NAMALWA (cell line): ENCODE data around the gene COPZ1.
"Not testable (repeated sequence)": the region's sequence is repeated elsewhere in the genome, so short reads cannot be mapped to it uniquely, and the experiment has no call there.

Experiments used
- DNase-seq: peaks from one replicate; pipeline ENCODE4 v3.0.0-alpha.2; 2015; ENCODE audit warnings: low spot score

The COPZ1 gene, protein sequence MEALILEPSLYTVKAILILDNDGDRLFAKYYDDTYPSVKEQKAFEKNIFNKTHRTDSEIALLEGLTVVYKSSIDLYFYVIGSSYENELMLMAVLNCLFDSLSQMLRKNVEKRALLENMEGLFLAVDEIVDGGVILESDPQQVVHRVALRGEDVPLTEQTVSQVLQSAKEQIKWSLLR

DNA sequence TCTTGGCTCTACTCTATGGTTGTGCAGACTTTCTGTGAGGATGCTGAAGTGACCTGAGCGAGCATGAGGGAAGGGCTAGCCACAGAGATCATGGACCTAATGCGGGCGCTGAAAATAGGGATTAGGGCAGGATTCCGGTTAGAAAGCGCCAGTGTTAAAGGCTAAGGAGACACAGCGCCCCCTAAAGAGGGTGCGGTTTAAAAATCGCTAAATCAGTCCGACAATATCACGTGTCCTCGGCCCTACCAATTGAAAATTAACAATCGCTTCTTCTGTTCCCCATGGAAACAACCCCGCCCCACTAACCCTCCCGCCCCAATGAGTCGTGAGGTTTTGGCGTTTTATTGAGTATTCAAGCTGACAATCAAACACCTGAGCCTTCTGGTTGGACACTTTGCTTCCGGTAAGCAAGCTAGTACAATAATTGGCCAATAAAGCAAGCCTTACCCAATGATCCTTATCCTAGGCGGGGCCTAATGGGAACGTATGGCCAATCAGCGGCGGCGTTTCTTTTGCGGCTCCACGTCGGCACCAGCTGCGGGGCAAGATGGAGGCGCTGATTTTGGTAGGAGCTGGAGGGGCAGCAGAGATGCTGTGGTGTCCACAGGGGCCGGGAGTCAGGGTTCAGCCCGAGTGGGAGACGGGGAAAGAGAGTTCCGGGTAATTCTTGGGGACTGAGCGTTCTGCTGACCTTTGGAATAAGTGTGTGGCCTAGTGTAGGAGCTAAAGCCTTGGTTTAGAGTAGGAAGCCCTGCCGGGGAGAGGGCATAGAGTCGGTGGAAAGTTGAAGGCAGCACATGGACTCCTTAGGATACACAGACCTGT is at the start of gene COPZ1:
Gene COPZ1, plus strand, starts transcription at position 515 of the 825 bp plus-strand sequence. Its CDS starts 33 bp downstream, at position 548.
- DNase-seq, result peak; percentile 100

DNA sequence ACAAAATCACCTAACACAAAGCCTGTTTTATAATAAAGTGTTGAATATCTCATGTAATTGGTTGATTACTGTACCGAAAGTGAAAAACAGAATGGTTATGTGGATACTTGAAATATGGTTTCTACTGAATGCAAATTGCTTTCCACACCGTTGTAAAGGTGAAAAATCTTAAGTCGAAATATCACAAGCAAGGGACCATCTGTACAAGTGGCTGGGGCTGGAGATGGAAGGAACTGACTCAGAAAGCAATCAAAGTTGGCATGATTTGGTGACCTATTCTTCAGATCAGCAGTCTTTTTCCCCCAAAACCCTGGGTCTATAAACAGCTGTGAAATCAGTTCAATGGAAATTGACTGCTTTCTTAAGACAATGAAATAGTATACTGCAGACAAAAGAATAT is 48.6 kb upstream of the COPZ1 start:
- DNase-seq, result no peak

DNA sequence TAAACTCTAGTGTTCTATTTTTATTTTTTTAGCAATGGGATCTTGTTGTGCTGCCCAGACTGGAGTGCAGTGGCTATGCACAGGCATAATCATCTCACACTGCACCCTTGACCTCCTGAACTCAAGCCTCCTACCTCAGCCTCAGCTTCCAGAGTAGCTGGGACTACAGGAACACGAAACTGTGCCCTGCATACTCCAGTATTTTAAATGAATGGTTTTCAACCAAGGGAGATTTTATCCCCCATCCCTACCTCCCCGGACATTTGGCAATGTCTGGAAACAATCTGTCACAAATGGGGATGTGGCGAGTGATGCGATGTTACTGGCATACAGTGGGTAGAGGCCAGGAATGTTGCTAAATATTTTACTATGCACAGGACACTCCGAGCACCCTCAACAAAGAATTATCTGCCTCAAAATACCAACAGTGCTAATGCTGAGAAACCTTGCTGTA is 47.1 kb upstream of the COPZ1 start:
- DNase-seq, result no peak

DNA sequence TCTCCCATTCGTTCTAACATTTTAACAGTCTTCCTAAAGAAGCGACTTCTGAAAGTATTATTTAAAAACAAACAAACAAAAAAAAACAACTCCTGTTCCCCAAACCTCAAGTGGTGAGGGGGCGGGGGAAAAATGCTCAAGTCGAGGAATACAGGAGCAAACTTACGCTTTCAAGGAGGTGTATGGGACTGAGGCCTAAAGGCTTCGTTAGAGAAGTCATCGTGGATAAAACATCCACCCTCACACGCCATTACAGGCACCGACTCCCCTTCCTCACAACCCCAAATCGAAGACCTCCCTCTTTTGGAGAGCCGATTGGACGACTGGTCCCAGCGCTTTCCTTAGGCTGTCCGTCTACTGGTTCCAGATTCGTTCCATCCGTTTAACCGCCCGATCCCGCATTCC is 45.7 kb upstream of the COPZ1 start:
- no peak for DNase-seq

DNA sequence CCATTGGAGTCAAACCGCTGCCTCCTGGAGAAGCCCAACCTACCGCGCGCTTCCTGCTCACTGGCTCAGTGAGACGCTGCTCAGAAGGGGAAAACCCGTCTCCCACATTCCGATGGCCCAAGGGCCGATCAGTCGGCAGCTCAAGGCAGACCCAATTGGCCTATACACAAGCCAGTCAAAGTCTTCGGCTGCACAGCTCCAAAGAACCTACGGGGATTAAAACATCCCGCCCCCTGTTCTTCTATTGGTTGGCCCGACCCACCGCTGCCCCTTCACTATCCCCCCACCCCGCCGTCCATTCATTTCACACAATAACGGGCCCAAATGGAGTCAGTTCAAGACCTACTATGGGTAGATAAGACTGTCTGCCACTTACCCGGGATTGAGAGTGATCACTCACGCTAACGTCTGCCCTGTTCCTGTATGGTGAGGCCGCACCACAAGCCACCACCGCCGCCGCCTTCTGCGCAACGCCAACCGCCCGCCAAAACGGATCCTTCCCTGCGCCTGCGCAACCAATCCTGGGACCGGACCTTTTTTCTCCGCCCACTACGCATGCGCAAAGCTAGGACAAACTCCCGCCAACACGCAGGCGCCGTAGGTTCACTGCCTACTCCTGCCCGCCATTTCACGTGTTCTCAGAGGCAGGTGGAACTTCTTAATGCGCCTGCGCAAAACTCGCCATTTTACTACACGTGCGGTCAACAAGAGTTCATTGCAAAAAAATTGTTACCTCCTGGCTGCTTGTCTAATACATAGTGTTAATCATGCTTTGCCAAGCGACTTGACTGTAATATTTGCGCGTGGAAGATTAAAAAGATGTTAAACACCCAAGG is 45.1 kb upstream of the COPZ1 start, which contains the start of gene CBX5:
Gene CBX5, minus strand, starts transcription at position 491 of the 836 bp plus-strand sequence. CDS start 22,472 bp downstream, outside the sequence.
- DNase-seq, result peak; percentile 99

DNA sequence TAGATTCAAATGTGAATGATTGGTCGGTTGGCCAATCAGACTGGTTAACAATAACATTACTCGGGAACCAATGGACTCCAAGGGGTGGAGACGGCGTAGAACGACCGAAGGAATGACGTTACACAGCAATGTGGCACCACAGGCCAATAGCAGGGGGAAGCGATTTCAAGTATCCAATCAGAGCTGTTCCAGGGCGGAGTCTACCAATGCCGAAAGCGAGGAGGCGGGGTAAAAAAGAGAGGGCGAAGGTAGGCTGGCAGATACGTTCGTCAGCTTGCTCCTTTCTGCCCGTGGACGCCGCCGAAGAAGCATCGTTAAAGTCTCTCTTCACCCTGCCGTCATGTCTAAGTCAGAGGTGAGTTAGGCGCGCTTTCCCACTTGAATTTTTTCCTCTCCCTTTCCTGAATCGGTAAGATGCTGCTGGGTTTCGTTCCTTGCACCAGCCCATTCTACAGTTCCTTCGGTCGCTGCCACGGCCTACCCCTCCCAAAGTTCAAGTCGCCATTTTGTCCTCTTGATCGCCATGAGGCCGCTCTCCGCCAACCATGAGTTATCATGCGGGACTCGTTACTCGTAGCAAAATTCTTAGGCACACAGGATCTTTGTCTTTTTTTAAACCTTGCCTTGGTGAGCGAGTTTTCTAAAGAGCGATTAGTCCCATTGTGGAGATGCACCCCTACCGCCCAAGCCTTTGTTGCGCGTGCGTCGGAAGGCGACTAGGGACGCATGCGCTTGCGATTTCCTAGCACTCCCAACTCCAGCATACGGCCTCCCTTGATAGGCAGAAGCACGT is 44.3 kb upstream of the COPZ1 start, which contains the start of gene HNRNPA1:
Gene HNRNPA1, plus strand, starts transcription at position 259 of the 793 bp plus-strand sequence. Its CDS starts 82 bp downstream, at position 341.
- DNase-seq, result peak; percentile 100

DNA sequence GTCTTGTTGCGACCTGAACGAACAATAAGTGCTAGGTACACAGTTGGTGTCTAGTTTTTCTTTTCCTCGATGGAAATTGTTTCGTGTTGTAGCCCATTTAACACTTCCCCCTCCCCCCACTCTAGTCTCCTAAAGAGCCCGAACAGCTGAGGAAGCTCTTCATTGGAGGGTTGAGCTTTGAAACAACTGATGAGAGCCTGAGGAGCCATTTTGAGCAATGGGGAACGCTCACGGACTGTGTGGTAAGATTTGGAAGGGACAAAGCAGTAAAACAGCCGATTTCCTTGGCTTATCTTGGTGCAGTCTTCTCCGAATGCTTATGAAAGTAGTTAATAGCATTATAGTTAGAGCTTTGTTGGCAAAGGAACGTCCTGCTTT is 43.7 kb upstream of the COPZ1 start:
- peak; percentile 41 for DNase-seq

DNA sequence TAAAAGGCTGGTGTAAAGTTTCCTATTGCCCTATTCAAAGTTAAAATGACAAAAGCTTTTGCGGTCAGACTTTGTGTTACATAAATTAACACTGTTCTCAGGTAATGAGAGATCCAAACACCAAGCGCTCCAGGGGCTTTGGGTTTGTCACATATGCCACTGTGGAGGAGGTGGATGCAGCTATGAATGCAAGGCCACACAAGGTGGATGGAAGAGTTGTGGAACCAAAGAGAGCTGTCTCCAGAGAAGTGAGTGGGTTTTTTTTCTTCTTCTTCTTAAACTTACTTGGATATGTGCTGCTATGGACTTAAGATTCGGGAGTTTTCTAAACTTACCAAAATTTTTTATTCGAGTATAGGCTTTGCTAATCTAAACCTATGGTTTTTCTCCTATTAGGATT is 43.2 kb upstream of the COPZ1 start:
- DNase-seq, result not testable (repeated sequence)

DNA sequence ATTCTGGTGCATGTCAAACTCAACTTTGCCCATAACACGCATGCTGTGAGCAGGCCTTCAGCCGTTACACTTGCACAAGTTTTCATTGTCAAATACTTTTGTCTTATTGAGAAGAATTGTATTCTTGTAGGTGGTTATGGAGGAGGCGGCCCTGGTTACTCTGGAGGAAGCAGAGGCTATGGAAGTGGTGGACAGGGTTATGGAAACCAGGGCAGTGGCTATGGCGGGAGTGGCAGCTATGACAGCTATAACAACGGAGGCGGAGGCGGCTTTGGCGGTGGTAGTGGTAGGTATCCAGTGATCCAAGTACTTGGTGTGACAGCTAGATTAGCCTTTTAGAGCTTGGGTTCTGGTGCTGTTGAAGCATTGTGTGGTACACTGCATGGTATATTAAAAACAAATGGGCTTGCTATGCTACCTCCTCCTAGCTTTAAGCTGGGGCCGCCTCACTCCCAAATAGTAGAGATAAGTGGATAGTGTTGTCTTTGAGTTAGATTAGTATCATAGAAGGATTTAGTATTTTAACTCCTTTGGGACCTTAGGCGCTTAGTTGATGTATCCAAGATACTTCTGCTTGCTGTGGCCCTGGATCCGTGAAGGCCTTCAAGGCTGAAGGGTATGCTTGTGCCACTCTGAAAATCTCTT is 41.9 kb upstream of the COPZ1 start:
- DNase-seq, result peak; percentile 34

DNA sequence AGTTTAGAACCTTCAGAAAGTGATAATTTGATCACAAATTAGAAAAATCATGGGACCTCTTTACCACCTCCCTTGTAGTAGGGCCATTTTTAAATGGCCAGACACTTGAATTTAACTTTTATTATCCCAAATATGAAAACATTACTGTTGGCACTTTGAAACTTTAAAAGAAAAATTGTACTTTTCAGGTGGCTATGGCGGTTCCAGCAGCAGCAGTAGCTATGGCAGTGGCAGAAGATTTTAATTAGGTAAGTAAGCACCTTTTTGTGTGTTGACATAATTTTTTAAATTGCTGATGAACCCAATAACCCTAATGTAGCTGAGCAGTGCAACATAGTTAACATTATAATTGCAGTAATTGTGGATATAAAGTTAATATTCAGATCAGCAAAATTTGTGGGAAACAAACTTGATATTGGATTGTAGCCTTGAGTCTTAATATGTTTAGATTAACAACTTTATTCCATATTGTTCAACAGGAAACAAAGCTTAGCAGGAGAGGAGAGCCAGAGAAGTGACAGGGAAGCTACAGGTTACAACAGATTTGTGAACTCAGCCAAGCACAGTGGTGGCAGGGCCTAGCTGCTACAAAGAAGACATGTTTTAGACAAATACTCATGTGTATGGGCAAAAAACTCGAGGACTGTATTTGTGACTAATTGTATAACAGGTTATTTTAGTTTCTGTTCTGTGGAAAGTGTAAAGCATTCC is 40.7 kb upstream of the COPZ1 start:
- DNase-seq, result not testable (repeated sequence)

DNA sequence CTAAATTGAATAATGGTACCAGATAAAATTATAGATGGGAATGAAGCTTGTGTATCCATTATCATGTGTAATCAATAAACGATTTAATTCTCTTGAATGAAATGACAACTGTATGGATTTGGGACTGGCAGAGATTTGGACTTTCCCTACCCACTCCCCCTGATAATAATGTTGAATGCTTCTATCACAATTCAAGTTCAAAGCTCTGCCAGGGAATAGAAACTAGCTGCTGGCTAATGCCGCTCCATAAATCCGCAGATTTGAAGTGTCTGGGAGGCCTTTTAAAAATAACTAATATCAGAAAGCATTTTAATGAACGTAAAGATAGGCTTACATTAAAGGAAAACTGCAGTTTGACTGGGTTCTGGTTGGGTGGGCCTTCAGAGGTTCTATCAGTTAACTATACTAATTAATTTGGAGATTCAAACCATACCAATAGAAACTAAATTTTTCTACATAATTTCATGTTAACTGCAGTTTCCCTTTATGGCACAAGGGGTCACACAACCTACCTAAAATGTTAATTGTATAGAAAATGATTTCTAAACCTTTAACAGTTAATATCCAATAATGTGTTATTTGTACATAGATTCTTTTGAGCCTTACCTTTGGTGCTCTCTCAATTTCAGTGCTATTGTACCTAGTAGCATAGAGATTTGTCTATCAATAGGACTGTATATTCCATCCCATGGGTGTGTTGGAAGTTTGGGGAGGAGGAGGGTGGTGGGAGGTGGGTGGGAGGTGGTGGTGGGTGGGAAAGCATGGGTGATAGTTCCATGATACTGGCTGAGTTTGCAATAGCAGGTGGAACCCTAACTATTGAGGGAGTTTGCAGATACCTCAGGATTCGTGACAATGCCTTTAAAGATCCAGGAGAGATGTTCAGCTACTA is 39.5 kb upstream of the COPZ1 start:
- DNase-seq, result peak; percentile 60

DNA sequence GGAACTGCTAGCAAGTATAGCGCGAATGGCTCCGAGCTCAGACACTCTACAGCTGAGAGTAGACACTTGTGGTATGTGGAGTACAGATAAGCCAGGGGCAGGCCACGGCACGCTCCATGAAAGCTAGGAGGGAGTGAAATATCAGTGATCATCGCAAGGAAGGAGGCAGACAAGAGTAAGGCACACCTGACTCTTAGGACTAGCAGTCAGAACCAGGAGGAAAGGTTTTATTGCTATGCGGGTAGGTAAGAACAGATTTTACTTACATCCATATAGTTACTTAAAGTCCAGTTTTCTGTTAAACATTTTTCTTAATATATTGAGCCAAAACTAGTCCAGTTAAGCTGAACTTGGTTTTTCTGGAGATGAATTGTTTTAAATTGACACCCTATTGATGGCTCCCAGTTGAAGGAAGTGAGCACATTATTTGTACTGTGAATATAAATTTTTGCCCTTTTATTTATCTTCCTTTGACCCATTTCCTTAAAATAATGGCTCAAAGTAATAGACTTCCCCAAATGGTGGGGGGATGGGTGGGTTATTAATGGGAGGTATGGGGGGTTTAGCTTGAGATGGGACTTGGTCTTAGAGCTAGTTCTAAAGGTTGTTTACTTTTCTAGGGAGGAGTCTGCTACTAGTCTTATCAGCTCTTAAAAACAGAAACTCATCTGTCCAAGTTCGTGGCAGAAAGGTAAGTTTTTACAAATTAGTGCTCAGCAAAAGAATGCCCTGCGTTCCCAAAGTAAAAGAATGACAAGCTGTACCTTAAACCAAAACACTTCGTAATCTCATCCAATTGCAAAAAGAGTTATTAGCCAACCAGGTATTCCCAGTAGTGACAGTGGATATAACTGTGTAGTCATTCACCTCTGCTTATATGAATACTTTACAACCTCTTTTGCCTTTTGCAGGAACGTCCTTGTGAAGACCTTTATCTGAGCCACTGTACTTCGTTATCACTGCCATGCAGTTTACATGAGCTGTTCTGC is 38.6 kb upstream of the COPZ1 start:
- DNase-seq, result peak; percentile 62

DNA sequence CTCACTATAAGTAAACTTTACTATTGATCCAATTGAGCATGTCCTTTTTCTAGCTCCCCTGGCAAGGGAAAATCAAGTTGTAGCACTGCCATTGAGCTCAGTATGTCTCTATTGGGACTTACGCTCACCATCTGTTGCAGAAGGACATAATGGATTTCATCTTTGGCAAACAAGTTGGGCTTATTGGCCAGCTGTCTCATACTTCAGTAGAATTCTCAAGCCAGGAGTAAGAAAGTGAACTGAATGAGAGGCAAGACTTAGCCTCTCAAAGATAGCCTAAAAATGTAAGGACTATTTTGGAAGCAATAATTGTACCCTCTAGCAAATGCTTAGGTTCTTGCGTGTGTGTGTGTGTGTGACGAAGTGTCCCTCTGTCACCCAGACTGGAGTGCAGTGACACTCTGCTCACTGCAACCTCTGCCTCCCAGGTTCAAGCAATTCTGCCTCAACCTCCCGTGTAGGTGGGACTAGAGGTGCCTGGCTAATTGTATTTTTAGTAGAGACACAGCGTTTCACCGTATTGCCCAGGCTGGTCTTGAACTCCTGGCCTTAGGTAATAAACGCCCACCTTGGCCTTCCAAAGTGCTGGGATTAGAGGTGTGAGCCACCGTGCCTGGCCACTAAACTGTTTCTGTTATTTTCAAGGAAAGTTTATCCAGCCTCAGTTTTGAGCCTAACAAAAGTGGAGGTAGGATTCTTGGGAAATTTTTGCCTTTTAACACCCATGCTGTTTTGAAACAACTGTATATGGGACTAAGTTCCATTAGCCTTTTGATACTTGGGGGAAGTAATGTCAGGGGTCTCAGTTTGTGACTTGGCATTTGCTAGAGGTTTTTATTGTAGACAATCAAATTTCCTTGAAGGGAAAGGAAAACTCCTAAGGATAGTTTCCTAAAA is 37.4 kb upstream of the COPZ1 start:
- peak; percentile 72 for DNase-seq

DNA sequence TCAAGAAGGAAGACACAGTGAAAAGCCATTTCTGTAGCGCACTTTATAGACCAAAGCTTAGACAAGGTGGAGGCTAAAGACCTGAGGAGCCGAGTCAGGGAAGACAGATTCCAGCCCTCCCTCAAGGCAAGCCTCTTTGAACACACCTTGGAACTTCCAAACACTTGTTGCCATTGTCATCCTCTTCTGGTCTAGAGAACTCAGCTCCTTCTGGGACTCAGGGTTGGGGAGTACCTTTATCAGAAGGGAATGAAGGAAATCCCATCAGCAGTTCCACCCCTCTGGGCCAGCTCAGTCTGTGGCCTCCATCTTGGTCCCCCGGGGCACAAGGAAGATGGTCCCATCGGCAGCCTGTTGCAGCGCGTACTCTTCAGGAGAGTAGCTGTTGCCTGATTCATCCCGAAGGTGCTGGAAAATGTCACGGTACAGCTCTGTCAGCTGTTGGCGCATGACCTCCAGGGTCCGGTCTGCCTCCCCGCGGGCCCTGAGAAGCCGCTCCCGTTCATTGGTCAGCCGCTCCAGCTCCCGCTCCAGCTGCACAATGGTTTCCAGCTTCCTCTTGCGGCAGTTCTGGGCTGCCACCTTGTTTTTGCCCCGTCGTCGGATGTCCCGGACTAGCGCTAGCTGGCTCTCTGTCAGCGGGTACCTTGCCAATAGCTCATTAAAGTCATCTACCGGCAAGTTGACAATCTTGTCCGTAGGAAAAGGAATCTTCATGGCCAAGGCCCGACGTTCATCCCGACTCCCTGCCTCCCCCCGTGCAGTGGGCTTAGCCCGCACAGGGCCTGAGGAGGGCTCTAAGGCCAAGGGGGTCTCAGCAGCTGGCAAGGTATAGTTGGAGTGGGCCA is 32.6 kb upstream of the COPZ1 start:
- DNase-seq, result no peak

DNA sequence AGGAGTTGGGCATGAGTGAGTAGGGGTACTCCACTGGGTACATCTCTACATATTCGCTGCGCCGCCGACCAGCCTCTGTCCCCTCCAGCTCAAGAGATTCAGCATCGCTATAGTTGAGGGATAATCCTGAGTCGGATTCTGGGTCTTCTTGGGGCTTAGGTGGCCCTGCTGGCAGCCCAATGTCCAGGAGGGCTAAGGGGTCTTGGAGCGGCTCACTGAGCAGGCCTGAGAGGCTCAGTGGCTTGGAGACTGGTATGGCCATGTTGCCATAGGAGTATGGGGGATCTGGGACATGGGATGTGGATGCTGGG is 32.0 kb upstream of the COPZ1 start:
- DNase-seq, result no peak
